Vagina (tissue), 2 donors: ENCODE measurements around the gene ROCK2.

Source experiments
- CTCF ChIP-seq, 3 experiments: fragments of 450-650 bp in 2 of 3; fragments of 200-600 bp in 1 of 3; sonication (generic) in 1 of 3; IDR thresholded peaks; one replicate each; pipeline ENCODE4 v1.5.1; 2017 to 2019; ENCODE audit warnings: antibody characterized with exemption in 3 of 3, mild to moderate bottlenecking in 2 of 3, moderate library complexity in 2 of 3
- POLR2A ChIP-seq, 2 donors: fragments of 450-650 bp; IDR thresholded peaks; one replicate each; pipeline ENCODE4 v1.6.1; 2017; ENCODE audit warnings: antibody characterized with exemption in 2 of 2, mild to moderate bottlenecking in 2 of 2, moderate library complexity in 2 of 2

DNA sequence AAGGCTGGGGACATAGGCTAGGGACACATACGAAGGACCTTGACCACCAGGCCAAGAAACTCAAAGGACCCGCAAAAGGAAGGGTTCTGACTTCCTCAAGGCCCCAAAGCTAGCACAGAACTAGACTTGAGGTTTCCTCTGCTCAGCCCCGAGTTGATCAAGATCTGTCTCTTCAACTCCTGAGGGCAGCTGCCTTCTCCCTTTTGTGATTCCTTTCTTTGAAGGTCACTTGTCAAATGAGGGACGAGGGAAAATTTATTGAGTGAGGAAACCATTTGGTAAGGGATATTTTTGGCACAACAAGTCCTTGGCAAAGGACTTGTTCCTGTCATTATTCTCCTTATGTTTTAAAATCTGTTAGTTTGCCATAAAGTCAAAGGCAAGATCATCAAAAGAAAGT is 12.3 kb upstream of the ROCK2 start:
- TF ChIP-seq CTCF (IDR thresholded peaks at IDR 0.05) = no peak
- TF ChIP-seq POLR2A (IDR thresholded peaks at IDR 0.05) = no peak
